Kidney glomerular epithelial cell (primary cell): ENCODE data around the gene ZNF600.
"Not testable (repeated sequence)": the region's sequence is repeated elsewhere in the genome, so short reads cannot be mapped to it uniquely, and the experiment has no call there.

Experiments used
- DNase-seq: peaks from one replicate; lab custom pipeline; 2025; lab: John Stamatoyannopoulos, UW

The ZNF600 gene

GRCh38 chr19:52786464-52787354, at the start of gene ZNF600:
ZNF600 (minus strand) TSS chr19:52786791; CDS start chr19:52778888, 7,903 bp downstream.
- peak; percentile 46 for DNase-seq

GRCh38 chr19:52834289-52834688, 47.7 kb upstream of the ZNF600 start:
- DNase-seq: not testable (repeated sequence)

GRCh38 chr19:52833541-52833940, 47.0 kb upstream of the ZNF600 start:
- not testable (repeated sequence) for DNase-seq

GRCh38 chr19:52829866-52830265, 43.3 kb upstream of the ZNF600 start:
- DNase-seq: not testable (repeated sequence)

GRCh38 chr19:52825765-52826164, 39.2 kb upstream of the ZNF600 start:
- no peak for DNase-seq

GRCh38 chr19:52823676-52824075, 37.1 kb upstream of the ZNF600 start:
- no peak for DNase-seq

- DNase-seq: peak; percentile 9
Observed at GRCh38 chr19:52821204-52821960, 34.8 kb upstream of the ZNF600 start, which contains the start of gene ZNF28. ZNF28 (minus strand) TSS chr19:52821633; CDS start chr19:52817958, 3,675 bp downstream.

GRCh38 chr19:52820472-52821203, 34.0 kb upstream of the ZNF600 start:
- DNase-seq: not testable (repeated sequence)

- DNase-seq: no peak
Observed at GRCh38 chr19:52809801-52810200, 23.2 kb upstream of the ZNF600 start.

- DNase-seq: not testable (repeated sequence)
Observed at GRCh38 chr19:52799950-52800640, 13.5 kb upstream of the ZNF600 start.

GRCh38 chr19:52789440-52789839, 2.8 kb upstream of the ZNF600 start:
- DNase-seq: no peak

GRCh38 chr19:52786078-52786463, 520 bp downstream of the ZNF600 start:
- peak; percentile 11 for DNase-seq

GRCh38 chr19:52785506-52785905, 1.1 kb downstream of the ZNF600 start:
- no peak for DNase-seq

- not testable (repeated sequence) for DNase-seq
Observed at GRCh38 chr19:52782864-52783263, 3.7 kb downstream of the ZNF600 start.

- DNase-seq: no peak
Observed at GRCh38 chr19:52778811-52779210, 7.8 kb downstream of the ZNF600 start.

GRCh38 chr19:52756447-52756846, 30.1 kb downstream of the ZNF600 start:
- DNase-seq: not testable (repeated sequence)

- no peak for DNase-seq
Observed at GRCh38 chr19:52749780-52750179, 36.8 kb downstream of the ZNF600 start.

GRCh38 chr19:52748336-52748950, 38.1 kb downstream of the ZNF600 start:
- no peak for DNase-seq

GRCh38 chr19:52745919-52746318, 40.7 kb downstream of the ZNF600 start:
- not testable (repeated sequence) for DNase-seq

GRCh38 chr19:52743091-52743490, 43.5 kb downstream of the ZNF600 start:
- DNase-seq: no peak

GRCh38 chr19:52742516-52742915, 44.1 kb downstream of the ZNF600 start:
- no peak for DNase-seq
